Activated CD4-positive, alpha-beta memory T cell treated with anti-CD3 and anti-CD28 coated beads for 36 hours (primary cell): Measurements from ENCODE around the gene GPANK1. TPM values are rescaled to one million over a fixed set of nuclear protein-coding genes. Genes with fewer than 3 reads are reported as not detected.

Source experiments
- CTCF ChIA-PET: fragments of 350-600 bp; sonication (Branson Sonifier 250); formaldehyde crosslinking; loops from one replicate; lab custom pipeline; 2021; ENCODE audit warnings: antibody characterized with exemption, inconsistent platforms; lab: Charles Lee
- POLR2A ChIA-PET: fragments of 350-600 bp; sonication (Branson Sonifier 250); formaldehyde crosslinking; loops from one replicate; lab custom pipeline; 2021; ENCODE audit warnings: antibody characterized with exemption; lab: Charles Lee
- DNase-seq: peaks from one replicate; pipeline ENCODE4 v3.0.0-alpha.2; 2020
- H3K27ac Mint-ChIP-seq: one replicate; pipeline ENCODE4 v1.8.0; 2021; ENCODE audit warnings: mixed read lengths
- H3K27me3 Mint-ChIP-seq: one replicate; pipeline ENCODE4 v1.8.0; 2021; ENCODE audit warnings: mixed read lengths
- H3K36me3 Mint-ChIP-seq: one replicate; pipeline ENCODE4 v1.8.0; 2021; ENCODE audit warnings: mixed read lengths
- H3K4me1 Mint-ChIP-seq: one replicate; pipeline ENCODE4 v1.8.0; 2021; ENCODE audit warnings: low read depth, mixed read lengths
- H3K4me3 Mint-ChIP-seq: one replicate; pipeline ENCODE4 v1.8.0; 2021; ENCODE audit warnings: mild to moderate bottlenecking, mixed read lengths
- H3K9me3 Mint-ChIP-seq: one replicate; pipeline ENCODE4 v1.8.0; 2021; ENCODE audit warnings: mixed read lengths
- intact Hi-C: fragments of 100-400 bp; cut with micrococcal nuclease; formaldehyde crosslinking; loops from one replicate; pipeline ENCODE4 v1.15.1; 2023
- total RNA-seq, 2 experiments: library from RNA; stranded (reverse); gene quantifications; one replicate each; pipeline ENCODE4 v1.2.3, GENCODE V29; 2021

Gene GPANK1
- total RNA-seq, 2 experiments from 2014 or later = 31.6 to 32.3 TPM

GRCh38 chr6:31621991-31622390 is 42.8 kb downstream of the GPANK1 start:
- H3K27ac Mint-ChIP-seq = peak overlapping the region; percentile 98
- POLR2A ChIA-PET = interaction anchor here (0.7 to 3.5 kb wide), 6 partner anchors 12 to 106 kb away, joined by 3 to 26 read pairs (median 6); partner anchors contain the start of genes BAG6, CSNK2B, GPANK1 and MCCD1
- no peaks in the 10 kb centered on the region for H3K27me3 Mint-ChIP-seq
- H3K4me1 Mint-ChIP-seq = peaks cover 28% of the 10 kb centered on the region
- H3K36me3 Mint-ChIP-seq = peaks cover 47% of the 10 kb centered on the region
- DNase-seq = no peak
- intact Hi-C loops = loop anchor here (2.0 kb wide), 1 partner anchor 53 kb away; no protein-coding TSS in a partner anchor
- CTCF ChIA-PET = interaction anchor here (0.8 to 1.9 kb wide), 9 partner anchors 22 to 76 kb away, joined by 3 to 9 read pairs (median 3); partner anchors contain the start of genes ATP6V1G2, LTB and NFKBIL1
- peak overlapping the region; percentile 91 for H3K4me3 Mint-ChIP-seq
- H3K9me3 Mint-ChIP-seq = no peaks in the 10 kb centered on the region

DNA sequence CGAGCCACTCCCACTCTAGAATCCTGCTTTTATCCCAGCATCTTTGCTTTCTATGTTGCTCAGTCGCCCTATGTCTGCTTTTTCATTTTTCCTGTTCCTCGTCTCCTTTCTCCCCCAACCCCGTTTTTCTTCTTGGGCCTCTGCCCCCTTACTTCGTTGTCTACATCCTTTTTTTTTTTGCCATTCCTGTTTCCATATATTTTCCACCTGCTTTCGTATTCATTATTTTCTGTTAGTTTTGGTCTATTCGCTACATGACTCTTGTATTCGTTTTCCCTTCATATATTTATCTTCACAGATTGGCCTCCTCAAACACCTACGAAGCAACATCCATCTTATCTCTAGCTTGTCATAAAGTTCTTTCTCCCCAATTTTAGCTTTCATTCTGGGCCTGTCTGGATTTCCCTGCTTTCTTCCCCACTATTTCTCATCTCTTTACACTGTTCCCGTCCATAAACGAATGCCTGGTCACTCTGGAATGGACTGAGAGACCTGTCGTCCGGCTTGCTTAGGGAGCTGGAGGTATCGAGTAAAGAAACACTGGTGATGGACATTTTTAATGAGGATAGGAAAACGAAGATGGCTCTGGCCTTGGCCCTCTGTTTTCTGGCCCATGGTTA is 43.4 kb downstream of the GPANK1 start:
- ChIA-PET CTCF (interaction anchor here (0.9 to 1.9 kb wide), 6 partner anchors 21 to 75 kb away, joined by 3 to 9 read pairs (median 5); partner anchors contain the start of genes ATP6V1G2 and NFKBIL1), POLR2A (interaction anchor here (0.5 to 3.5 kb wide), 9 partner anchors 13 to 350 kb away, joined by 3 to 26 read pairs (median 5); partner anchors contain the start of genes BAG6, CSNK2B, DDX39B and DXO)
- Mint-ChIP-seq H3K36me3 (peaks cover 45% of the 10 kb centered on the region), H3K9me3 (no peaks in the 10 kb centered on the region), H3K27me3 (no peaks in the 10 kb centered on the region), H3K4me1 (peaks cover 33% of the 10 kb centered on the region), H3K4me3 (peak overlapping the region; percentile 91), H3K27ac (peak overlapping the region; percentile 98)
- no peak for DNase-seq
- intact Hi-C loops = loop anchor here (2.0 kb wide), 1 partner anchor 53 kb away; no protein-coding TSS in a partner anchor

DNA sequence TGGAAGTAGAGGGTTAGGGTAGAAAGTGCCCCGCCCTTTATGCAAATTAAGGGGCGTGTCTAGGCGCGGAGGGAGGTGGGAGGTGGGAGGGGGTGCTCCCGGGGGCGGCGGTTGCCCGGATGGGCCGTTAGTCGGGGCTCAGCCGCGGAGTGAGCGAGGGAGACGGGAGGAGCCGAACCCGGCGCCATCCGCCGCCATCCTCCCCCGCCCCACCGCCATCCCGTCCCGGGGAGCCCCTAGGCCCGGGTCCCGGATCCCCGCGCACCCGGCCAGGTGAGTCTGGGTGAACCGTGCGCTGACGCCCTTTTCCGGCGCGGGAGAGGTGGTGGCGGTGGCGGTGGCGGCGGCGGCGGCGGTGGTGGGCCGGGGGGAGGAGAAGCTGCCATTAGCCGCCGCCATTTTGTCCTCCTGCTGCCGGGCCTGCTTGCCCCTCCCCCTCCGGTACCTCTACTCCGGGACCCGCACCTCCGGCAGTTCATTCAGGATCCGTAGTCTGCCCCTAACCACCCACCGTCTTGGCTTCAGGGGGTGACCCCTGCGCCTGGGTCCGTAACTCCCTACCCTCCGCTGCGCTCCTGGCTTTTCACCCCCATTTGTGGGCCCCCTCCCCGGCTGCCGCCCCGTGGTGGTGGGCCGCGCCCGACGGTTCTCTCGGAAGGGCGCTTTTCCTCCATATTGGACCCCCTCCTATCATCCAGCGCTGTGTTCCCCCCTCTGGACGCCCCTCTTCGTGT is 44.0 kb downstream of the GPANK1 start, which contains the start of gene PRRC2A:
PRRC2A (plus strand) TSS at position 130 of the 734 bp plus-strand sequence. CDS start 2,075 bp downstream, outside the sequence.
- no peak for DNase-seq
- peaks cover 39% of the 10 kb centered on the region for H3K36me3 Mint-ChIP-seq
- peak within 1 kb of the TSS; percentile 98 for H3K27ac Mint-ChIP-seq

DNA sequence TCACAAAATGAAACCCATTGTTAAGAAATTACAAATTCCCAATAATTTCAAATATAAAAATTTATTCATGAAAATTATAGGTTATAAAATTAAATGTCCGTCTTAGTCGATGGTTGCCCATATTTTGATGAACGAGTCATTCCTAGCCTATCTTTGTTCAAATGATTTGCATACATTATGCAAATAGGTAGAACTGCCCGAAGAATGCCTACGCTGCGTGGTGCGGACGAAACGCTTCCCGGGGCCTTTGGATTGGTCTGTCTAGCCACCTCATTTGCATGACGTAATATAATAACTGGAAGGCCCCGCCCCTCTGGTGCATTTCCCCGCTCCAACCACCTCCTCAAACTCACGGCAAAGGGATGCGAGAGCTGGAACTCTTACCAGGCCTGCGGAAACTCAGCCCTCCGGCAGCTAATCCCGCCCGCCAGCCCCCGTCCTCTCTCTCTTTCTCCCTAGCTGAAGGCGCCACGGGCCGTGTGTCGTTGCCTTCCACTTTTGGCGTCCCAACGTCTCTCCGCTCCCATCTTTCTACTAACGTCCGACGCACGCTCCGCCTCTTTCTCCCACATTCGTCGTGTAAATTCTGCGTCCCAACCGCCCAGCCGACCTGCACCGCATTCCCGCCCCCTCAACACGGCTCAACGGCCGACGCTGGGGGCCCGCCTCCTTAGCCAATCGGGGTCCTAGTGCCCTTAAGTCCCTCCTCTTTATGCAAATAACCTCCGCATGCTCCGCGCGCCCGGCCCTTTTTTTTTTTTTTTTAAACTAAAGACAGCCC is 44.8 kb downstream of the GPANK1 start:
- peaks cover 31% of the 10 kb centered on the region for H3K36me3 Mint-ChIP-seq
- intact Hi-C loops = loop anchor here (1.0 to 10.0 kb wide), 9 partner anchors 32 to 348 kb away; partner anchors contain the start of genes ATP6V1G2, BAG6, DDX39B and HLA-C

More for the DNA sequence above, 44.0 kb downstream of the GPANK1 start, which contains the start of gene PRRC2A:
- intact Hi-C loops = loop anchor here (1.0 to 2.0 kb wide), 8 partner anchors 32 to 348 kb away; partner anchors contain the start of genes ATP6V1G2, BAG6, DDX39B and HLA-C
- CTCF ChIA-PET = interaction anchor here (0.8 to 1.3 kb wide), 4 partner anchors 22 to 79 kb away, joined by 3 to 6 read pairs (median 5); partner anchors contain the start of gene DDX39B
- H3K9me3 Mint-ChIP-seq = no peaks in the 10 kb centered on the region
- no peaks in the 10 kb centered on the region for H3K27me3 Mint-ChIP-seq
- POLR2A ChIA-PET = interaction anchor here (0.5 to 3.5 kb wide), 9 partner anchors 20 to 351 kb away, joined by 3 to 26 read pairs (median 5); partner anchors contain the start of genes BAG6, CSNK2B, DDX39B and DXO
- peak within 1 kb of the TSS; percentile 91 for H3K4me3 Mint-ChIP-seq
- peaks cover 40% of the 10 kb centered on the region for H3K4me1 Mint-ChIP-seq

GRCh38 chr6:31617010-31617409 is 47.8 kb downstream of the GPANK1 start:
- ChIA-PET POLR2A (no interaction called here), CTCF (interaction anchor here (2.2 to 4.5 kb wide), 2 partner anchors 19 to 66 kb away, joined by 7 to 22 read pairs; no protein-coding TSS in a partner anchor)
- intact Hi-C loops = loop anchor here (10.0 kb wide), 1 partner anchor 282 kb away; no protein-coding TSS in a partner anchor
- H3K4me1 Mint-ChIP-seq = peaks cover 38% of the 10 kb centered on the region
- no peak overlapping the region for H3K27ac Mint-ChIP-seq
- H3K27me3 Mint-ChIP-seq = no peaks in the 10 kb centered on the region
- peaks cover 8% of the 10 kb centered on the region for H3K36me3 Mint-ChIP-seq
- peak overlapping the region; percentile 7 for H3K4me3 Mint-ChIP-seq
- H3K9me3 Mint-ChIP-seq = no peaks in the 10 kb centered on the region
- no peak for DNase-seq

More for the DNA sequence above, 44.8 kb downstream of the GPANK1 start:
- H3K4me3 Mint-ChIP-seq = peak overlapping the region; percentile 91
- H3K27me3 Mint-ChIP-seq = no peaks in the 10 kb centered on the region
- no peaks in the 10 kb centered on the region for H3K9me3 Mint-ChIP-seq
- ChIA-PET POLR2A (interaction anchor here (0.8 to 3.5 kb wide), 7 partner anchors 33 to 352 kb away, joined by 3 to 26 read pairs (median 5); partner anchors contain the start of genes BAG6, DDX39B, DXO and GPANK1), CTCF (interaction anchor here (0.8 to 1.3 kb wide), 5 partner anchors 22 to 78 kb away, joined by 3 to 6 read pairs (median 3); partner anchors contain the start of genes DDX39B and NCR3)
- DNase-seq = peak; percentile 98
- H3K4me1 Mint-ChIP-seq = peaks cover 47% of the 10 kb centered on the region
- H3K27ac Mint-ChIP-seq = peak overlapping the region; percentile 98

DNA sequence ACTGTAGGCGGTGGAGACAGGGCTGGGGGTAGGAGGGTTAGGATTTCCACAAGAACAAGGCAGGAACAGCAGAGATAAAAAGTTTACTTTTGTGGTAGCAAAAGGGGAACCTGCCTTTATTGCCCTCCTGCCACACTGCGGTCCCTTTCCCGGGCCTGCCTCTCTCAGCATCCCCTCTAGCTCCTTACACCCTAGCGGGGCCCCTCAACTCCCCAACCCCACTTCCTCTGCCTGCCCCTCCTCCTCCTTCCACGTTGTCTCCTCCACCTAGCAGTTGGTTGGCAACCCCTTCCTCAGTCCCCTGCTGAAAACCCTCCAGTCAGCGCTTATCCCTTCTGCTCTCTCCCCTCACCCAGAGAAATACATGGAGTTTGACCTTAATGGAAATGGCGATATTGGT is 49.0 kb downstream of the GPANK1 start:
- no peaks in the 10 kb centered on the region for H3K9me3 Mint-ChIP-seq
- peak overlapping the region; percentile 66 for H3K4me3 Mint-ChIP-seq
- intact Hi-C loops = loop anchor here (10.0 kb wide), 1 partner anchor 281 kb away; no protein-coding TSS in a partner anchor
- no peaks in the 10 kb centered on the region for H3K27me3 Mint-ChIP-seq
- ChIA-PET POLR2A (no interaction called here), CTCF (interaction anchor here (0.7 to 4.5 kb wide), 3 partner anchors 11 to 65 kb away, joined by 3 to 22 read pairs (median 7); no protein-coding TSS in a partner anchor)
- H3K4me1 Mint-ChIP-seq = peaks cover 33% of the 10 kb centered on the region
- H3K36me3 Mint-ChIP-seq = no peaks in the 10 kb centered on the region
- H3K27ac Mint-ChIP-seq = peak overlapping the region; percentile 55
- peak; percentile 53 for DNase-seq

GRCh38 chr6:31614684-31615578 is 49.9 kb downstream of the GPANK1 start, which contains the start of gene AIF1:
TSS of gene AIF1 (plus strand) at chr6:31615234. CDS start at chr6:31615330, 96 bp downstream.
- H3K36me3 Mint-ChIP-seq = no peaks in the 10 kb centered on the region
- H3K27me3 Mint-ChIP-seq = no peaks in the 10 kb centered on the region
- peak within 1 kb of the TSS; percentile 55 for H3K27ac Mint-ChIP-seq
- peaks cover 33% of the 10 kb centered on the region for H3K4me1 Mint-ChIP-seq
- no peak for DNase-seq
- POLR2A ChIA-PET = interaction anchor here (1.1 to 1.8 kb wide), 2 partner anchors 67 to 79 kb away, joined by 3 to 4 read pairs; partner anchors contain the start of gene NFKBIL1
- no peaks in the 10 kb centered on the region for H3K9me3 Mint-ChIP-seq
- CTCF ChIA-PET = interaction anchor here (1.0 to 4.5 kb wide), 2 partner anchors 17 to 64 kb away, joined by 3 to 22 read pairs; no protein-coding TSS in a partner anchor
- peak within 1 kb of the TSS; percentile 66 for H3K4me3 Mint-ChIP-seq
- intact Hi-C loops = loop anchor here (10.0 kb wide), 1 partner anchor 280 kb away; no protein-coding TSS in a partner anchor

GRCh38 chr6:31614075-31614619 is 50.6 kb downstream of the GPANK1 start:
- Mint-ChIP-seq H3K4me3 (no peak overlapping the region), H3K36me3 (no peaks in the 10 kb centered on the region), H3K27me3 (no peaks in the 10 kb centered on the region), H3K4me1 (peaks cover 30% of the 10 kb centered on the region), H3K27ac (no peak overlapping the region), H3K9me3 (no peaks in the 10 kb centered on the region)
- intact Hi-C loops = loop anchor here (10.0 kb wide), 1 partner anchor 279 kb away; no protein-coding TSS in a partner anchor
- CTCF ChIA-PET = interaction anchor here (2.0 to 4.5 kb wide), 2 partner anchors 16 to 63 kb away, joined by 6 to 22 read pairs; no protein-coding TSS in a partner anchor
- POLR2A ChIA-PET = interaction anchor here (0.9 to 1.8 kb wide), 3 partner anchors 16 to 78 kb away, joined by 3 to 4 read pairs (median 3); partner anchors contain the start of gene NFKBIL1
- DNase-seq = no peak
